Transverse colon (tissue), 4 donors: ENCODE data around the gene KCNT1. TPM values are rescaled to one million over a fixed set of nuclear protein-coding genes. Genes with fewer than 3 reads are reported as not detected.

Experiments
- DNase-seq: peaks from one replicate; pipeline ENCODE4 v3.0.0-alpha.2; 2019
- H3K27ac ChIP-seq, 4 donors: fragments of 200-600 bp; sonication (generic); 2 replicates each; pipeline ENCODE4 v1.5.1; 2016 to 2018; ENCODE audit warnings: inconsistent platforms in 4 of 4
- H3K27me3 ChIP-seq: fragments of 200-600 bp; sonication (generic); 2 replicates; pipeline ENCODE4 v1.5.1; 2017; ENCODE audit warnings: inconsistent platforms
- H3K36me3 ChIP-seq, 4 donors: fragments of 200-600 bp; sonication (generic); 2 replicates each; pipeline ENCODE4 v1.5.1; 2017 to 2019; ENCODE audit warnings: inconsistent platforms in 4 of 4
- H3K4me1 ChIP-seq, 4 donors: fragments of 200-600 bp; sonication (generic); 2 replicates each; pipeline ENCODE4 v1.5.1; 2017 to 2020; ENCODE audit warnings: inconsistent platforms in 4 of 4
- H3K4me3 ChIP-seq, 4 donors: fragments of 200-600 bp; sonication (generic); 1 replicate in 1 of 4; 2 replicates in 3 of 4; pipeline versions ENCODE4 v1.5.1 to v1.6.1; 2017 to 2019; ENCODE audit warnings: inconsistent platforms in 4 of 4
- H3K9me3 ChIP-seq, 2 donors: fragments of 200-600 bp; sonication (generic); 2 replicates each; pipeline ENCODE4 v1.5.1; 2017 to 2019; ENCODE audit warnings: inconsistent platforms in 2 of 2
- EP300 ChIP-seq: sonication (generic); formaldehyde crosslinking; IDR thresholded peaks from one replicate; pipeline ENCODE4 v1.6.1; 2017; ENCODE audit warnings: antibody characterized with exemption, low read depth
- POLR2A ChIP-seq: fragments of 450-650 bp; IDR thresholded peaks from one replicate; pipeline ENCODE4 v1.6.1; 2016; ENCODE audit warnings: antibody characterized with exemption, mild to moderate bottlenecking, moderate library complexity
- POLR2AphosphoS5 ChIP-seq, 3 donors: sonication (generic); formaldehyde crosslinking; IDR thresholded peaks; one replicate each; pipeline ENCODE4 v1.6.1; 2016; ENCODE audit warnings: antibody characterized with exemption in 3 of 3
- whole genome bisulfite sequencing, 2 donors: methylation state at CpG; one replicate each; pipeline ENCODE4 v1.1.5; 2018; ENCODE audit warnings: low coverage in 1 of 2; 5-methylcytosine and 5-hydroxymethylcytosine counted together
- in situ Hi-C, 4 donors: fragments of 200-750 bp; cut with MboI; loops; one replicate each; pipeline versions ENCODE4 v1.15.0 to v1.15.1; 2017; ENCODE audit warnings: low sequenced_read_pairs in 3 of 4, low pct_ligation_motif_present in 1 of 4, low pct_unique_long_range_greater_than_20kb in 1 of 4
- intact Hi-C: fragments of 100-400 bp; cut with DNase I; formaldehyde crosslinking; loops from one replicate; pipeline ENCODE4 v1.15.1; 2023; ENCODE audit warnings: low total_unique reads
- total RNA-seq, 4 donors: library from RNA; depleted of rRNA; stranded (reverse); fragments of >200 nt; gene quantifications; one replicate each; pipeline ENCODE4 v1.1.0, GENCODE V29; 2016
- TF ChIP-seq, protein P1 (sequence below), 5 experiments: fragments of 200-600 bp in 3 of 5; fragments of 450-650 bp in 2 of 5; sonication (generic) in 3 of 5; IDR thresholded peaks; 1 replicate in 2 of 5; 2 replicates in 3 of 5; pipeline ENCODE4 v1.5.1; 2016 to 2017; ENCODE audit warnings: antibody characterized with exemption in 5 of 5, inconsistent platforms in 3 of 5, mild to moderate bottlenecking in 2 of 5, moderate library complexity in 1 of 5

Gene KCNT1
- total RNA-seq, 4 donors from 2014 or later: 0.14 TPM; not detected in 3

- intact Hi-C loops: no loop called here
- 96 to 98% methylated on average over 4 to 13 of the region's 13 CpGs for WGBS, 2 donors
- in situ Hi-C loops: no loop called here
Observed at GRCh38 chr9:135827866-135828580, 126.0 kb downstream of the KCNT1 start.

DNA sequence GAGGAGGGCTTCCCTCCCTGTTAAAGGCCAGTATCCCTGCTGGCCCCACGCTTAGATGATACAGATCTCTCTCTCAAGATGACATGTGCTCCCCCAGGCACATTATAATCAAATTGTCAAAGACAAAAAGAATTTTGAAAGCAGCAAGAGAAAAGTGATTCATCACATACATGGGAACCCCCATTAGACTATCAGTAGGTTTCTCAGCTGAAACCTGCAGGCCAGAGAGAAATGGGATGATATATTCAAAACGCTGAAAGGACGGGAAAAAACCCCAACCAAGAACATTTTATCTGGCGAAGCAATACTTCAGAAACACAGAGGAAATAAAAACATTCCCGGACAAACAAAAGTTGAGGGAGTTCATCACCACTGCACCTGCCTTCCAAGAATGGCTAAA lies 126.7 kb downstream of the KCNT1 start:
- TF ChIP-seq POLR2AphosphoS5 (IDR thresholded peaks at IDR 0.05): no peak
- TF ChIP-seq EP300: no peak
- TF ChIP-seq, protein P1, sequence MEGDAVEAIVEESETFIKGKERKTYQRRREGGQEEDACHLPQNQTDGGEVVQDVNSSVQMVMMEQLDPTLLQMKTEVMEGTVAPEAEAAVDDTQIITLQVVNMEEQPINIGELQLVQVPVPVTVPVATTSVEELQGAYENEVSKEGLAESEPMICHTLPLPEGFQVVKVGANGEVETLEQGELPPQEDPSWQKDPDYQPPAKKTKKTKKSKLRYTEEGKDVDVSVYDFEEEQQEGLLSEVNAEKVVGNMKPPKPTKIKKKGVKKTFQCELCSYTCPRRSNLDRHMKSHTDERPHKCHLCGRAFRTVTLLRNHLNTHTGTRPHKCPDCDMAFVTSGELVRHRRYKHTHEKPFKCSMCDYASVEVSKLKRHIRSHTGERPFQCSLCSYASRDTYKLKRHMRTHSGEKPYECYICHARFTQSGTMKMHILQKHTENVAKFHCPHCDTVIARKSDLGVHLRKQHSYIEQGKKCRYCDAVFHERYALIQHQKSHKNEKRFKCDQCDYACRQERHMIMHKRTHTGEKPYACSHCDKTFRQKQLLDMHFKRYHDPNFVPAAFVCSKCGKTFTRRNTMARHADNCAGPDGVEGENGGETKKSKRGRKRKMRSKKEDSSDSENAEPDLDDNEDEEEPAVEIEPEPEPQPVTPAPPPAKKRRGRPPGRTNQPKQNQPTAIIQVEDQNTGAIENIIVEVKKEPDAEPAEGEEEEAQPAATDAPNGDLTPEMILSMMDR (IDR thresholded peaks at IDR 0.05): no peak
- no peak for TF ChIP-seq POLR2A
- H3K9me3 ChIP-seq: no peaks in the 10 kb centered on the region
- no peak overlapping the region for H3K27ac ChIP-seq
- DNase-seq: no peak
- 86 to 97% methylated on average over 4 to 5 of the region's 5 CpGs for WGBS, 2 donors
- no peak overlapping the region for H3K4me3 ChIP-seq
- intact Hi-C loops: no loop called here
- H3K27me3 ChIP-seq: no peaks in the 10 kb centered on the region
- H3K4me1 ChIP-seq: no peaks in the 10 kb centered on the region
- H3K36me3 ChIP-seq: peaks cover 0 to 6% (median 2%) of the 10 kb centered on the region in 4 donors
- in situ Hi-C loops: no loop called here

More at GRCh38 chr9:135827866-135828580, 126.0 kb downstream of the KCNT1 start:
- H3K4me1 ChIP-seq: no peaks in the 10 kb centered on the region
- H3K27me3 ChIP-seq: no peaks in the 10 kb centered on the region
- TF ChIP-seq, protein P1 (IDR thresholded peaks at IDR 0.05): no peak
- no peak for TF ChIP-seq EP300
- H3K4me3 ChIP-seq: no peak overlapping the region
- H3K9me3 ChIP-seq: no peaks in the 10 kb centered on the region
- peaks cover 0 to 12% (median 3%) of the 10 kb centered on the region in 4 donors for H3K36me3 ChIP-seq
- H3K27ac ChIP-seq: no peak overlapping the region
- DNase-seq: no peak

- DNase-seq: no peak
- in situ Hi-C loops (no loop called here), intact Hi-C loops (no loop called here)
- Histone ChIP-seq H3K4me1 (no peaks in the 10 kb centered on the region), H3K4me3 (no peak overlapping the region), H3K9me3 (no peaks in the 10 kb centered on the region), H3K27me3 (no peaks in the 10 kb centered on the region), H3K36me3 (peaks cover 0 to 6% (median 2%) of the 10 kb centered on the region in 4 donors), H3K27ac (no peak overlapping the region)
- WGBS, 2 donors: 80% methylated on average over 1 of the region's 1 CpG
- TF ChIP-seq POLR2A (no peak), EP300 (no peak), POLR2AphosphoS5 (IDR thresholded peaks at IDR 0.05) (no peak)
- TF ChIP-seq, protein P1 (IDR thresholded peaks at IDR 0.05): no peak
Observed at GRCh38 chr9:135830496-135830895, 128.5 kb downstream of the KCNT1 start.

GRCh38 chr9:135833864-135834263 lies 131.9 kb downstream of the KCNT1 start:
- H3K4me1 ChIP-seq: no peaks in the 10 kb centered on the region
- peaks cover 0 to 6% (median under 1%) of the 10 kb centered on the region in 4 donors for H3K36me3 ChIP-seq
- TF ChIP-seq EP300: no peak
- no peak for TF ChIP-seq POLR2A
- no peak for TF ChIP-seq POLR2AphosphoS5 (IDR thresholded peaks at IDR 0.05)
- TF ChIP-seq, protein P1 (IDR thresholded peaks at IDR 0.05): no peak
- no peak for DNase-seq
- no peaks in the 10 kb centered on the region for H3K9me3 ChIP-seq
- intact Hi-C loops: no loop called here
- WGBS, 2 donors: 86 to 93% methylated on average over 3 of the region's 3 CpGs
- H3K27ac ChIP-seq: no peak overlapping the region
- H3K4me3 ChIP-seq: no peak overlapping the region
- in situ Hi-C loops: no loop called here
- H3K27me3 ChIP-seq: no peaks in the 10 kb centered on the region
